HG03521 (cell line): ENCODE results near the gene PEX10.

Experiments
- ATAC-seq: cut with Tn5 transposase; IDR thresholded peaks from one replicate; pipeline ENCODE4 v1.9.1; 2021; ENCODE audit warnings: mild to moderate bottlenecking, moderate library complexity; ENCODE audit not compliant: unreplicated experiment

PEX10 gene

GRCh38 chr1:2426540-2426939, 14.2 kb upstream of the PEX10 start:
- ATAC-seq = no peak

GRCh38 chr1:2425892-2426291, 13.5 kb upstream of the PEX10 start:
- ATAC-seq = no peak

DNA sequence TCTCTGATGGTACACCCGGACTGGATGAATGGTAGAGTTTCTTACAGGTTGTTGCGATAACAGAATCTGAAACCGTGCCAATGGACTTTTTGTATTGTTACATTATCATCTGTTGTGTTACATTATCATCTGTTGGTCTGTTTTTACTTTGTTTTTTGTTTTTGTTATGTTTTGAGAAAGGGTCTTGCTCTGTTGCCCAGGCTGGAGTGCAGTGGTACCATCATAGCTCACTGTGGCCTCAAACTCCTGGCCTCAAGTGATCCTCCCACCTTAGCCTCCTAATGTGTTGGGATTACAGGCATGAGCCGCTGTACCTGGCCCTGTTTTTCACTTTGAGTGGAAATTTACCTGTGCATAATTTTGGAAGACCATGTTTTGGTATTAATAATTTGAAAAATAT, 10.2 kb upstream of the PEX10 start:
- no peak for ATAC-seq

GRCh38 chr1:2419416-2419815, 7.1 kb upstream of the PEX10 start:
- ATAC-seq = no peak

DNA sequence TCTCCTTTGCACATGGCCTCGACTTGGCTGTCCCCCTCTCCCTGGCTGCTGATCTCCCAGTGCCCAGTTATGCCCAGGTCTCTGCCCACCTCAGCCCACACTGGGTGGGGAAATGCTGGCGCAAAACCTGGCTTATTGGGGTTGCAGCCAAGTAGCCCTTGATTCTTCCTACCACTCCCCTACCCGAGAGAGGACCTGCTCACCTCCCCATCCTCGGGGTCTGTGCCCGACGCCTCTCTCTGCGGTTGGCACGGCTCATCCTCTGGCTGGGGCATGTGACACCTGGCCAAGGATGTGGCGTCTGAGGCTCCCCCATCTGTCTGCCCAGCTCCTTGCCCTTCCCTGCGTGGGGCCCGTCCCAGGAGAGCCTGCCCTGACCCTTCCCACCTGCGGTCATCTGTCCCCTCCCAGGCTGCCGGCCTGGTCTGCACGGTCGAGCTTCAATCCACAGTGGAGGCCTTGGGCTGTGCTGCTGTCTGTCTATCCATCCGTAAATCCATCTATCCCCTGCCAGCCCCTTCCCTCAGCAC, 6.5 kb upstream of the PEX10 start:
- no peak for ATAC-seq

DNA sequence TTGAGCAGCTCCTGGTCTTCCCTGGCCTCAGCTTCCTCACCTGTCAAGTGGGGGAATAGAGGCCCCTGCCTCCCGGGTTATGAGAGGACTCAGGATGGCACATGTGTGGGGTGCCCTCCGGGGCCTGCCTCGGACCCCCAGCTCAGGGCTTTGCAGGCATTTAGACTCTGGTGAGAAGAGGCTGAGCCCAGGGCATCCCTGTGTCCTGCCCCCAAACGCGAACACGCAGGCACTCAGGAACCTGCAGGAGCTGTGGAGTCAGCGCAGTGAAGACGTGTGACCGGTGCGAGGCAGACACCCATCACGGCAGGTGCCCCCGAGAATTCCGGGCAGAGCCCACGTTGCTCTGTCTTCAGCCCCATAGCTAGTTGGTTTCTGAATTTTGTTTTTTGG, 5.5 kb upstream of the PEX10 start:
- no peak for ATAC-seq

GRCh38 chr1:2417083-2417832, 4.9 kb upstream of the PEX10 start:
- no peak for ATAC-seq

GRCh38 chr1:2416403-2416802, 4.0 kb upstream of the PEX10 start:
- ATAC-seq = no peak

DNA sequence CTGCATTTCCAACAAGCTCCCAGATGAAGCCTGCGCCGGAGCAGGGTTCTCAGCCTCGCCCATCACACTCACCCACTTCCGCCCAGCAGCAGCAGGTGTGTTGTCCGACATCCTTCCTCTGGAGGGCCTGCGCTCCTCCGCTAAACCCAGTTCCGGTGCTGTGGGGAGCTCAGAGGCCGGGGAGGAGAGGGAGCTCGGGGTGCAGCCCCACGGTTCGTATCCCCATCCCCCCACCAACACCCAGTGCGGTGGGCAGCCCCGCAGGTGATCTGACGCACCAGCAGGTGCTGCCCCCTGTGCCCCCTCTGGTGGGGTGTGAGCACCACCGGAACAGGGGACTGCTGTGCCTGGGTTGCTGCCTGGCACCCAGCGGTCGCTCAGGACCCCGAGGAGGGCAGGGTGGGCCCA, 3.4 kb upstream of the PEX10 start:
- no peak for ATAC-seq

DNA sequence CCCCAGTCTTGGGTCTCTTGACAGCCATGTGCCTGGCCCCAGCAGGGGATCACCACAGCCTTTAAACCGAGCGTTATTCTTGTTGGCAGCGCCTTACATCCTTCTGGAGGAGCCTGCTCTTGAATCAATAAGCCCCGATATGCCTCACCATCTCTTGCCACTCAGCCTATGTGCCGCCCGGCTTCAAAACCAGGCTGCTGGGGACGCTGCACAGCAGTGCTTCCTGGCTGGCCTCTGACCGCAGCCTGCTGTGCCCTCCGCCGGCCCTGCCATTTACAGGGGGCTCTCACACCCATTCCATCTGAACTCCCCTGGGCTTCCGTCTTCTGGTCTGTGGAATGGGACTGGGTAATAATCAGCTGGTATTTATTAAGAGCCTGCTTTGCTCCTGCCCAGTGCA, 3.0 kb upstream of the PEX10 start:
- no peak for ATAC-seq

GRCh38 chr1:2414297-2414958, 2.1 kb upstream of the PEX10 start:
- no peak for ATAC-seq

- no peak for ATAC-seq
These were observed 1.3 kb upstream of the PEX10 start for GRCh38 chr1:2413495-2414296.

- ATAC-seq = peak; percentile 4
These were observed 570 bp upstream of the PEX10 start for GRCh38 chr1:2412773-2413494.

DNA sequence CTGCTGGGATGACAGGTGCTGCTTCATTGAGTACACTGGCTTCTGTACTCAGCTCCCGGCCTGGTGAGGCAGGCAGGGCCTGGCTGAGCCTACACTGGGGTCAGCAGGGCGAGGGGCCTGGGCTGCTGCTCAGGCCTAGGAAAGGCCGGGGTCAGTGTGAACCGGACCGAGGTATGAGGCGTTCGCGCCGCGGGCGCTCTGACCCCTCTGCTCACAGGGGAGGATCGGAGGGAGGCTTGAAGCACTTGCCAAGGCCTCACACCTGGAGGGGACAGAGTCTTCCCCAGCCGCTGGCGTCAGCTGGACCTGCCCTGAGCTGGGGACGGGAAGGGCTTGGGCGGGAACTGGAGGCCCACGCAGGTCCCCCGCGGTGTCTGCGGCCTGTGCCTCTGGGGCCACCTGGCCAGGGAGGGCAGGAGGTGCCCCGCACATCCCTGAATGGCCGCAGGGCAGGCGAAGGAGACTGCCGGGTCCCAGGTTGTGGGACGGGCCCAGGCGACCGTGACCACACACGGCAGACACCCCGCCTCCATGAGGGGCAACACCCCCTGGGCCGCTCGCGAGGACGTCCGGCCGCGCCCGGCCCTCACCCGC, 466 bp downstream of the PEX10 start:
- ATAC-seq = peak; percentile 20

- no peak for ATAC-seq
These were observed 2.6 kb downstream of the PEX10 start for GRCh38 chr1:2409745-2410144.

GRCh38 chr1:2408859-2409276, 3.5 kb downstream of the PEX10 start:
- ATAC-seq = no peak

DNA sequence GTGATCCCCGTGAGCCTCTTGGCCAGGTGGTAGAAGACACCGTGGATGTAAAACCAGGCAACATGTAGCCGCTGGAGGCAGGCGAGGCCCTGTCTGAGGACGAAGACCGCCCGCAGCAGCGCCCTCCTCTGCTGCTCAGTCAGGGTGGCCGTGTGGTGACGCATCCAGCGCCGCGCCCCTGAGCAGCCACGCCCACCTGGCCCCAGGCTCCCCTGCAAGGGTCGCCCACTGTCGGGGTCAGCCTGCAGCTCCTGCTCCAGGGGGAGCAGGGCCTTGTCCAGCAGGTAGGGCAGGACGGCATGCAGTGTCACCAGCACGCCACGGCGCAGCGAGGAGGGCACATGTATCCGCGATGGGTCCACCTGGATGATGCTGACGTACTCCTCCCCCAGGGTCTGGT, 3.9 kb downstream of the PEX10 start:
- ATAC-seq = no peak

DNA sequence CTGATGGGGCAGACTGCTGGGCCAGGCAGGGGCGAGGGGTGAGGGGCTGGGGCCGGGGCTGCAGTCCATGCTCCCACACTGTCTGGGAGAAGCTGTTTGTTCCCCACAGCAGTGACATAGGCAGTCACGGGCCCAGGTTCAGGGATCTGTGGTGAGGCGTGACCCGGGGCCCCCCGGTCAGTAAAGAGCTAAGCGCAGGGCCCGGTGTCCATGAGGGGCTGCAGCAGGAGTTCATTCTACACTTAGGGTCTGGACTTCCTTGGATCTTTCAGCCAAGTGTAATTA, 4.4 kb downstream of the PEX10 start:
- ATAC-seq = no peak

DNA sequence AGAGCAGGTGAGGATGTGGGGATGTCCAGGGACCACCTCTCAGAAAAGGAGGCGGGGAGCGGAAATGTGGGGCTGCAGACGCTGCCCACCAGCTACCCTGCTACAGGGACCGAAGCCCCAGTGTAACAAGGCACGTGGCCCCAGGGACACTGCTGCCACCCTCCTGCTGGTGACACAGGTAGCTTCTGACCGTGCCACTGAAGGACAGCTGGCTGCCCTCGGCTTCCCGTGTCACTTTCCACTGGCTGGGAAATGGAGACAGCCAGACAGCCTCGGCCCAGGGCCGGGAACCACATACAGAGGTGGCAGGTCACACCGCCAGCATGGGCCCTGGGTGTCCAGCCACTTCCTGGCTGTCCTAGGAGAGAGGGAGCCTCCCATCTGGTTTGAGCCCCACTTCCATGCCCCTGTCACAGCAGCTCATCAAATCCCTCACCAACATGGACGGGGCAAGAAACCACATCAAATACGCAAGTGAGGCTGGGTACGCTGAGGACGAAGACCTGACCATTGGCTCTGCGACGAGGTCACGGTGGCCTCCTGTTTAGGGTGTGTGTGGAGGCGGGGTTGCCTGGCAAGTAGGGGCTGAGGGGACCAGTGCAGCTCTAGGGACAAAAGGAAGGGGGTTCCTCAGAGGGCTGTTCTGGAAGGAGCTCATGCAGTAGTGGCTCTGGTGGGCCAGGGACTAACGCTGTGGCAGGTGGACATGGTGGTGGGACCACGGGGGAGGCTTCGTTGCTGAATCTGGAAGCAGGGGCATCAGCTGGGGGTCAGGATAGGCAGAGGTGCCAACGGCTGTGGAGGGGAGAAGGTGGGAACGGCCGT, 5.0 kb downstream of the PEX10 start:
- ATAC-seq = no peak

GRCh38 chr1:2406451-2407041, 5.8 kb downstream of the PEX10 start:
- ATAC-seq = no peak
